Measurements from ENCODE around the gene RGS9BP.
"Not testable (repeated sequence)": the region's sequence is repeated elsewhere in the genome, so short reads cannot be mapped to it uniquely, and the experiment has no call there.

RGS9BP gene

GRCh38 chr19:32675720-32676185 lies at the start of gene RGS9BP:
RGS9BP (plus strand) TSS chr19:32675848; CDS start chr19:32676264, 416 bp downstream.
- peak; percentile 91 for DNase-seq (ENCODE audit: low spot score)

DNA sequence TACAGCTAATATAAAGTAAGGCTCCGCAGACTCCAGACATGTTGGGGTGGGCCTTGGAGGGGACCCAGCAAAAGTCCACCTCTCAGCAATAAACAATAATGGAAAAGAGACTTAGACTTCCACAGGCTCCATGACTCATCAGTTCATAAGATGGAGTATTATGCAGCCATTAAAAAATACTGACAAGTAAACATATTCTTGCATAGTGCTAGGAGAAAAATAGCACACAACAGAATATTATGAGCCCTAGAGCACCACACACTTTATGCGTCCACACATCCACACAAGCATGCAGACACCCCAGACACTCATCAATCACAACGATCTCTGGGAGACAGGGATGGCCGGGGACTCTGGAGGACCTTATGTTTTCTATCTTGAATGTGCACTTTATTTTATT lies 48.7 kb upstream of the RGS9BP start:
- no peak for DNase-seq (ENCODE audit: low spot score)

GRCh38 chr19:32627714-32628270 lies 47.9 kb upstream of the RGS9BP start:
- no peak for DNase-seq (ENCODE audit: low spot score)

DNA sequence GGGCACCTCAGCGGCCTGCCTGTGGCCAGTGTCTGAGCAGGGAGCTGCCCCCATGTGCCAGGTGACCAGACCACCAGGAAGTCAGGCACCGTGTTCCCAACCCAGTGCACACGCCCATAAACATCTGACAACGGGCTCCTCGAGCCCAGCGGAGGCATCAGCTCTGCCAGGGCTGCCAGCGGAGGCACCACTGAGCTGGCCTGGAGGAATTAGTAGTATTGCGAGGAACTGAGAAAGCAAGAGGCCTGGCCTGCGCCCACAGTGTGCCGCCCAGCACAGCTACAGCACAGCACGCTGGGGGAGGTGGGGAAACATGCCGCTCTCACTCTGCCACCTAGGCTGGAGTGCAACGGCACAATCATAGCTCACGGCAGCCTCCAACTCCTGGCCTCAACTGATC lies 45.3 kb upstream of the RGS9BP start:
- DNase-seq (ENCODE audit: low spot score) = no peak

GRCh38 chr19:32631381-32631780 lies 44.3 kb upstream of the RGS9BP start:
- no peak for DNase-seq (ENCODE audit: low spot score)

DNA sequence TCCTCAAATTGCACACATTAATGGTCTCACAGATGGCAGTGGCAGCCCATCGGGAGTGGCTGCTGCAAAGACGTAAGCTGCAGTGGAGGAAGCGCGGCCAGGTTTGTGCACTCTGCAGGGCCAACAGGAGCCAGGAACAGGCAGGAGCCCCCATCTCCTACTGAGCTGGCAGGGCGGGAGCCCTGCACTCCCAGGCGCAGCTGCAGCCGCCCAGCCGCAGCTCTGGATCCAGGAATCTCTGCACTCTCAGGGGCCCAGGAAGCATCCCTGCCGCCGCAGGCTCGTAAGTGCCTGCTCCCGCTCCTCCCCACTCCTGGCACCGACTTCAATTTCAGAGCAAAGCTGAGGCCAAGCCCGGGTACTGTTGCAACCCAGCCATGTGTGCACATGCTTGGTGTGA lies 38.2 kb upstream of the RGS9BP start:
- no peak for DNase-seq (ENCODE audit: low spot score)

- no peak for DNase-seq (ENCODE audit: low spot score)
Measured at GRCh38 chr19:32638625-32639024, 37.0 kb upstream of the RGS9BP start.

GRCh38 chr19:32642771-32643170 lies 32.9 kb upstream of the RGS9BP start:
- DNase-seq (ENCODE audit: low spot score) = no peak

- DNase-seq (ENCODE audit: low spot score) = no peak
Measured at GRCh38 chr19:32646556-32646955, 29.1 kb upstream of the RGS9BP start.

- no peak for DNase-seq (ENCODE audit: low spot score)
Measured at GRCh38 chr19:32647361-32647760, 28.3 kb upstream of the RGS9BP start.

GRCh38 chr19:32649751-32650150 lies 25.9 kb upstream of the RGS9BP start:
- no peak for DNase-seq (ENCODE audit: low spot score)

- DNase-seq (ENCODE audit: low spot score) = no peak
Measured at GRCh38 chr19:32650671-32651070, 25.0 kb upstream of the RGS9BP start.

- DNase-seq (ENCODE audit: low spot score) = peak; percentile 37
Measured at GRCh38 chr19:32651729-32652140, 23.9 kb upstream of the RGS9BP start.

- DNase-seq (ENCODE audit: low spot score) = not testable (repeated sequence)
Measured at GRCh38 chr19:32652331-32652730, 23.3 kb upstream of the RGS9BP start.

- peak; percentile 78 for DNase-seq (ENCODE audit: low spot score)
Measured at GRCh38 chr19:32652894-32653598, 22.6 kb upstream of the RGS9BP start.

DNA sequence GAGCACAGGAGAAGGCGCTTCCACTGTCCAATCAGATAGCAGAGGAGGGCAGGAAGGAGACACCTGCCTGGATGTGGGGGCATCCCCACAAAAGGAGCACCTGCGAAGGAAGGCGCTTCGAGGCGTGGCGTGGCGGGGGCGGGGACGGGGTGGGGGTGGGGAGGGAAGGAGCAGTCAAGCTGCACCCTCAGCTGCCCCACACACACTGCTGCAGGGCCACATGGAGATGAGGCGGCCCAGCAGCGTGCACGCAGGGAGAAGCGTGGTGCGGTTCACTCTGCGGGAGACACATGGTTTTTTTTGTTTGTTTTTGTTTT lies 22.1 kb upstream of the RGS9BP start:
- DNase-seq (ENCODE audit: low spot score) = no peak

DNA sequence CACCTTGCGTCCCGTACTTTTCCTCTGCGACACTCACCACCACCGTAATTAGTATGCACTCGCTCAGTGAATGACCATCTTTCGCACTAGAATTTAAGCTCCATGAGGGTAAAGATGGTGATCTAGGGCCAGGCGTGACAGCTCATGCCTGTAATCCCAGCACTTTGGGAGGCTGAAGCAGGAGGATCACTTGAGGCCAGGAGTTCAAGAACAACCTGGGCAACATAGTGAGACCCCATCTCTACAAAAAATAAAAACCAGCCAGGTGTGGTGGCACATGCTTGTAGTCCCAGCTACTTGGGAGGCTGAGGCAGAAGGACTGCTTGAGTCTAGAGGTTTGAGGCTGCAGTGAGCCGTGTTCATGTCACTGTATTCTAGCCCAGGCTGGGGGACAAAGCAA lies 19.3 kb upstream of the RGS9BP start:
- DNase-seq (ENCODE audit: low spot score) = not testable (repeated sequence)

DNA sequence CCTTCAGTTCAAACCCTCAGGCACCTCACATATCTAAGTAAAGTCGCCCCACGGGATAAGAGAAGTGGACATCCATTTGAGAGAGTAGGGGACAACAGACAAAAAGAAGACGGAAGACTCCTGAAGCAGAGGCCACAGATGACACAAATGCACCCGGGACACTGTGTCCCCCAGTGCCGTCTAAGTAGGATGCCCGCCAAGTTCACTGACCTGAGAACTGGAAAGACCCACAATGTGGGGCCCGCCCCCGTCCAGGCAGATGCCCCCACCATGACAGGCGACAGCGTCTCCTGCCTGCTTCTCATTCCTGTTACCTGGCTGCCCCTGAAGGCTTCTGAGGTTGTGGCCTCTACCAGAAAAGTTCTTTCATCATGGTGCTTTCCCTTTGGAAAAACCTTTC lies 17.6 kb upstream of the RGS9BP start:
- DNase-seq (ENCODE audit: low spot score) = no peak

GRCh38 chr19:32658527-32658926 lies 17.1 kb upstream of the RGS9BP start:
- no peak for DNase-seq (ENCODE audit: low spot score)

DNA sequence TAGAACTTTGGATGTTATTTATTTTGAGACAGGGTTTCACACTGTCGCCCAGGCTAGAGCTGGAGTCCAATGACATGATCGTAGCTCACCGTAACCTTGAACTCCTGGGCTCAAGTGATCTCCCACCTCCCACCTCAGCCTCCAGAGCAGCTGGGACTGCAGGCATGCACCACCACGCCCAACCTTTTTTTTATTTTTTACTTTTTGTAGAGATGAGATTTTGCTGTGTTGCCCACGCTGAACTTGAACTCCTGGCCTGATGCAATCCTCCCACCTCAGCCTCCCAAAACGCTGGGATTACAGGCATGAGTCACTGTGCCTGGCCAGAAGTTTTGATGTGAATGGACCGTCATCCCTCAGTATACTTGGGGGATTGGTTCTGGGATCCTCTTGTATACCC lies 14.3 kb upstream of the RGS9BP start:
- DNase-seq (ENCODE audit: low spot score) = no peak

DNA sequence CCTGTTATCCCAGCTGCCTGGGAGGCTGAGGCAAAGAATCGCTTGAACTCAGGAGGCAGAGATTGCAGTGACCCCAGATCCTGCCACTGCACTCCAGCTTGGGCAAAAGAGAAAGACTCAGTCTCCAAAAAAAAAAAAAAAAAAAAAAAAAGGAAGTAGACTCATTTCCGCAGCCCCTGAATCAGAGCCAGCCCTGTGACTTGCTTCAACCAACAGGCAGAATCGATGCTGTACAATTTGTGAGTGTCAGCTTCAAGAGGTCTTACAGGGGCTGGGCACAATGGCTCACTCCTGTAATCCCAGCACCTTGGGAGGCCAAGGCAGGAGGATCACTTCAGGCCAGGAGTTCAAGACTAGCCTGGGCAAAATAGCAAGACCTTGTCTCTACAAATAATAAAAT lies 13.5 kb upstream of the RGS9BP start:
- DNase-seq (ENCODE audit: low spot score) = no peak

- no peak for DNase-seq (ENCODE audit: low spot score)
Measured at GRCh38 chr19:32666084-32666483, 9.6 kb upstream of the RGS9BP start.

DNA sequence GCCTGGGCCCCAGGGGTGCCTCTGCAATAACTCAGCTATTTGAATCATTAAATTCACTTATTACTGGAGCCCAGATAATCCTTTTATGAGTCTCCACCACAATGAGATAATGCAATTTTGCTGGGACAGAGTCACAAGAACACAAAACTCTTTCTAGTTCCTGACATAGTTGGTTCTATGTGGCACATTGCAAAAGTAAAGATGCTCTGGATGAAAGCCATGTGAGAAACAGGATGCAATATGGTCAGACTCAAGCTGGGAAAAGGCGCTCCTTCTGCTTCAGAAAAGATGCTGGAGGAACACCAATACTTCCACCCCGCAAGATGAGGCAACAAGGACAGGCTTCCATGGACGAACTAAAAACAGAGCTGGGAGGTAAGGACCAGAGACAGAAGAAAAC lies 6.3 kb upstream of the RGS9BP start:
- no peak for DNase-seq (ENCODE audit: low spot score)

All from AG08396 (cell line).